Pulmonary artery endothelial cell (primary cell): ENCODE data around the gene KIF26B. TPM values are rescaled to one million over a fixed set of nuclear protein-coding genes. Genes with fewer than 3 reads are reported as not detected.

Experiments
- DNase-seq: peaks from one replicate; pipeline ENCODE4 v3.0.0-alpha.2; 2011; ENCODE audit warnings: low read depth, low spot score
- total RNA-seq: library from RNA; depleted of rRNA; stranded (reverse); fragments of >200 nt; gene quantifications from 2 replicates; pipeline ENCODE4 v1.2.3, GENCODE V29; 2014

The KIF26B gene
- total RNA-seq, 1 donor from 2014 or later = 0.13 TPM

- no peak for DNase-seq
Measured at GRCh38 chr1:245493029-245493428, 338.2 kb downstream of the KIF26B start.

GRCh38 chr1:245495681-245496080 lies 340.9 kb downstream of the KIF26B start:
- DNase-seq = no peak

- DNase-seq = no peak
Measured at GRCh38 chr1:245500546-245500945, 345.8 kb downstream of the KIF26B start.

- DNase-seq = no peak
Measured at GRCh38 chr1:245501633-245502032, 346.8 kb downstream of the KIF26B start.

GRCh38 chr1:245503548-245503947 lies 348.8 kb downstream of the KIF26B start:
- no peak for DNase-seq

GRCh38 chr1:245510144-245510543 lies 355.4 kb downstream of the KIF26B start:
- no peak for DNase-seq

- DNase-seq = no peak
Measured at GRCh38 chr1:245512181-245512888, 357.6 kb downstream of the KIF26B start.

GRCh38 chr1:245512980-245513578 lies 358.3 kb downstream of the KIF26B start:
- no peak for DNase-seq

GRCh38 chr1:245516284-245516759 lies 361.5 kb downstream of the KIF26B start:
- DNase-seq = no peak

- no peak for DNase-seq
Measured at GRCh38 chr1:245520611-245521010, 365.8 kb downstream of the KIF26B start.

GRCh38 chr1:245526141-245526540 lies 371.4 kb downstream of the KIF26B start:
- DNase-seq = no peak

GRCh38 chr1:245528258-245528635 lies 373.5 kb downstream of the KIF26B start:
- DNase-seq = no peak

- no peak for DNase-seq
Measured at GRCh38 chr1:245530937-245531336, 376.2 kb downstream of the KIF26B start.

GRCh38 chr1:245537992-245538391 lies 383.2 kb downstream of the KIF26B start:
- DNase-seq = no peak

- DNase-seq = no peak
Measured at GRCh38 chr1:245538671-245539070, 383.9 kb downstream of the KIF26B start.

GRCh38 chr1:245541369-245541768 lies 386.6 kb downstream of the KIF26B start:
- DNase-seq = no peak

GRCh38 chr1:245542365-245542764 lies 387.6 kb downstream of the KIF26B start:
- no peak for DNase-seq

GRCh38 chr1:245544236-245544635 lies 389.5 kb downstream of the KIF26B start:
- DNase-seq = no peak

- DNase-seq = no peak
Measured at GRCh38 chr1:245546875-245547274, 392.1 kb downstream of the KIF26B start.

GRCh38 chr1:245549996-245550719 lies 395.4 kb downstream of the KIF26B start:
- no peak for DNase-seq

GRCh38 chr1:245550720-245551043 lies 395.9 kb downstream of the KIF26B start:
- no peak for DNase-seq

- no peak for DNase-seq
Measured at GRCh38 chr1:245551536-245551935, 396.8 kb downstream of the KIF26B start.

GRCh38 chr1:245552331-245552730 lies 397.5 kb downstream of the KIF26B start:
- no peak for DNase-seq
